Panc1 (cell line): Measurements from ENCODE around the gene MDN1. TPM values are rescaled to one million over a fixed set of nuclear protein-coding genes. Genes with fewer than 3 reads are reported as not detected.

Source experiments
- ATAC-seq: fragments of 200-7000 bp; cut with Tn5 transposase; 2 replicates; pipeline ENCODE4 v1.9.1; 2020; ENCODE audit warnings: mild to moderate bottlenecking, moderate library complexity
- BruUV-seq: library from RNA; stranded (reverse); fragments of 400-500 nt; replicated peaks from 2 replicates; lab custom pipeline; 2021; lab: Mats Ljungman, UMichigan
- CTCF ChIA-PET: fragments of 300-600 bp; sonication (Branson Sonifier 250); formaldehyde crosslinking; loops from one replicate; lab custom pipeline; 2022; ENCODE audit warnings: antibody characterized with exemption; lab: Charles Lee
- POLR2A ChIA-PET: fragments of 300-600 bp; sonication (Branson Sonifier 250); formaldehyde crosslinking; loops from one replicate; lab custom pipeline; 2022; ENCODE audit warnings: antibody characterized with exemption; lab: Charles Lee
- DNase-seq: peaks from one replicate; pipeline ENCODE4 v3.0.0-alpha.2; 2010; ENCODE audit warnings: low read depth, low spot score
- H3K27ac ChIP-seq: 2 replicates; pipeline ENCODE4 v1.5.1; 2011; ENCODE audit warnings: mild to moderate bottlenecking, low read length, inconsistent platforms
- H3K27me3 ChIP-seq: fragments of 200-500 bp; sonication (Bioruptor generic); 2 replicates; pipeline ENCODE4 v1.6.0; 2014; ENCODE audit warnings: low read length, inconsistent platforms; ENCODE audit not compliant: control insufficient read depth, insufficient read depth
- H3K36me3 ChIP-seq: fragments of 200-500 bp; sonication (Bioruptor generic); 2 replicates; pipeline ENCODE4 v1.5.1; 2014; ENCODE audit warnings: inconsistent platforms, mild to moderate bottlenecking, low read length, moderate library complexity; ENCODE audit not compliant: control insufficient read depth, insufficient read depth
- H3K4me1 ChIP-seq: 2 replicates; pipeline ENCODE4 v1.5.1; 2011; ENCODE audit warnings: inconsistent platforms, mild to moderate bottlenecking, low read length, moderate library complexity; ENCODE audit not compliant: control insufficient read depth, insufficient read depth
- H3K4me3 ChIP-seq, 2 experiments: 2 replicates each; pipeline ENCODE4 v1.5.1; 2011 to 2012; ENCODE audit warnings: low read depth in 2 of 2, low read length in 2 of 2, mild to moderate bottlenecking in 2 of 2, inconsistent platforms in 1 of 2, moderate library complexity in 1 of 2
- H3K9me3 ChIP-seq: fragments of 200-500 bp; sonication (Bioruptor generic); 2 replicates; pipeline ENCODE4 v1.5.1; 2014; ENCODE audit warnings: low read depth, mild to moderate bottlenecking, inconsistent platforms, low read length, moderate library complexity; ENCODE audit not compliant: control insufficient read depth, insufficient read depth
- POLR2AphosphoS5 ChIP-seq: IDR thresholded peaks from 2 replicates; pipeline ENCODE4 v1.6.1; 2012; ENCODE audit warnings: mild to moderate bottlenecking, low read depth, low read length, moderate library complexity
- SIN3A ChIP-seq: IDR thresholded peaks from 2 replicates; pipeline ENCODE4 v1.6.1; 2012; ENCODE audit warnings: low read depth, mild to moderate bottlenecking, low read length, moderate library complexity, borderline replicate concordance; ENCODE audit not compliant: insufficient read depth
- TCF7L2 ChIP-seq: IDR thresholded peaks from 2 replicates; pipeline ENCODE4 v1.6.1; 2011; ENCODE audit warnings: mild to moderate bottlenecking, low read depth, low read length, inconsistent platforms
- in situ Hi-C: cut with HindIII; loops from 2 replicates; pipeline ENCODE4 v1.10.0; 2016; ENCODE audit warnings: low sequenced_read_pairs, low pct_unique_long_range_greater_than_20kb
- intact Hi-C: fragments of 100-400 bp; cut with micrococcal nuclease; formaldehyde crosslinking; loops from one replicate; pipeline ENCODE4 v1.10.0; 2022; ENCODE audit not compliant: unreplicated experiment
- total RNA-seq: library from RNA; stranded (reverse); gene quantifications from one replicate; pipeline ENCODE4 v1.2.1, GENCODE V29; 2021; ENCODE audit not compliant: unreplicated experiment
- TF ChIP-seq, protein P1 (sequence below), 2 experiments: IDR thresholded peaks; 2 replicates each; pipeline ENCODE4 v1.6.1; 2011 to 2012; ENCODE audit warnings: low read depth in 2 of 2, control low read depth in 1 of 2, low read length in 1 of 2, mild to moderate bottlenecking in 1 of 2, moderate library complexity in 1 of 2; ENCODE audit not compliant: insufficient read depth in 1 of 2
- TF ChIP-seq, protein P2 (sequence below): fragments of 450-650 bp; IDR thresholded peaks from 2 replicates; pipeline ENCODE4 v1.5.1; 2017; ENCODE audit warnings: mild to moderate bottlenecking

The MDN1 gene
- total RNA-seq, 1 experiment from 2014 or later = 47.8 TPM

DNA sequence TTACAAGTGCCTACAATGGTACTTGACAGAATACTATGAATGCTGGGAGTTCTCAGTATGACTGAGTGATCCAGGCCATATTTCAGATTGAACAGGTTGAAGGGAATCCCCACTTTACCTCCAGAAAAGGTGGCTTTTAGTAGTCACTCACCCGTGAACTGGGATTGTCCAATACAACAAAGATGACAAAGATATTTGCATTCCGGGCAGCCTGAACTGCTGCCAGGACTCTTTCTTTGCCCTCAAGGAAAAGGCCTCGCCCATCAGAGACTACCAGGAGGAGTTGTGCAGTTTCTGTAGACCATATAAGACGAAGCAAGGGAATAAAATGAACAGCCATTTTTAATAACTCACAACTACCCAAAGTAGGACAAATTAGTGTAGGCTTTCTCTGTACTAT, 174.7 kb downstream of the MDN1 start:
- in situ Hi-C loops = no loop called here
- POLR2A ChIA-PET = no interaction called here
- no peak for ATAC-seq
- no peak for DNase-seq
- Histone ChIP-seq H3K4me1 (no peaks in the 10 kb centered on the region), H3K36me3 (peaks cover 29% of the 10 kb centered on the region), H3K27me3 (no peaks in the 10 kb centered on the region), H3K4me3 (no peak overlapping the region), H3K27ac (no peak overlapping the region), H3K9me3 (no peaks in the 10 kb centered on the region)
- intact Hi-C loops = no loop called here
- CTCF ChIA-PET = no interaction called here
- TF ChIP-seq SIN3A (no peak), TCF7L2 (no peak), POLR2AphosphoS5 (no peak)
- TF ChIP-seq, protein P1, sequence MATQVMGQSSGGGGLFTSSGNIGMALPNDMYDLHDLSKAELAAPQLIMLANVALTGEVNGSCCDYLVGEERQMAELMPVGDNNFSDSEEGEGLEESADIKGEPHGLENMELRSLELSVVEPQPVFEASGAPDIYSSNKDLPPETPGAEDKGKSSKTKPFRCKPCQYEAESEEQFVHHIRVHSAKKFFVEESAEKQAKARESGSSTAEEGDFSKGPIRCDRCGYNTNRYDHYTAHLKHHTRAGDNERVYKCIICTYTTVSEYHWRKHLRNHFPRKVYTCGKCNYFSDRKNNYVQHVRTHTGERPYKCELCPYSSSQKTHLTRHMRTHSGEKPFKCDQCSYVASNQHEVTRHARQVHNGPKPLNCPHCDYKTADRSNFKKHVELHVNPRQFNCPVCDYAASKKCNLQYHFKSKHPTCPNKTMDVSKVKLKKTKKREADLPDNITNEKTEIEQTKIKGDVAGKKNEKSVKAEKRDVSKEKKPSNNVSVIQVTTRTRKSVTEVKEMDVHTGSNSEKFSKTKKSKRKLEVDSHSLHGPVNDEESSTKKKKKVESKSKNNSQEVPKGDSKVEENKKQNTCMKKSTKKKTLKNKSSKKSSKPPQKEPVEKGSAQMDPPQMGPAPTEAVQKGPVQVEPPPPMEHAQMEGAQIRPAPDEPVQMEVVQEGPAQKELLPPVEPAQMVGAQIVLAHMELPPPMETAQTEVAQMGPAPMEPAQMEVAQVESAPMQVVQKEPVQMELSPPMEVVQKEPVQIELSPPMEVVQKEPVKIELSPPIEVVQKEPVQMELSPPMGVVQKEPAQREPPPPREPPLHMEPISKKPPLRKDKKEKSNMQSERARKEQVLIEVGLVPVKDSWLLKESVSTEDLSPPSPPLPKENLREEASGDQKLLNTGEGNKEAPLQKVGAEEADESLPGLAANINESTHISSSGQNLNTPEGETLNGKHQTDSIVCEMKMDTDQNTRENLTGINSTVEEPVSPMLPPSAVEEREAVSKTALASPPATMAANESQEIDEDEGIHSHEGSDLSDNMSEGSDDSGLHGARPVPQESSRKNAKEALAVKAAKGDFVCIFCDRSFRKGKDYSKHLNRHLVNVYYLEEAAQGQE (IDR thresholded peaks at IDR 0.05; ENCODE audit: insufficient read depth in 1 of 2, low read depth in 2 of 2, low read length in 1 of 2) = no peak
- TF ChIP-seq, protein P2, sequence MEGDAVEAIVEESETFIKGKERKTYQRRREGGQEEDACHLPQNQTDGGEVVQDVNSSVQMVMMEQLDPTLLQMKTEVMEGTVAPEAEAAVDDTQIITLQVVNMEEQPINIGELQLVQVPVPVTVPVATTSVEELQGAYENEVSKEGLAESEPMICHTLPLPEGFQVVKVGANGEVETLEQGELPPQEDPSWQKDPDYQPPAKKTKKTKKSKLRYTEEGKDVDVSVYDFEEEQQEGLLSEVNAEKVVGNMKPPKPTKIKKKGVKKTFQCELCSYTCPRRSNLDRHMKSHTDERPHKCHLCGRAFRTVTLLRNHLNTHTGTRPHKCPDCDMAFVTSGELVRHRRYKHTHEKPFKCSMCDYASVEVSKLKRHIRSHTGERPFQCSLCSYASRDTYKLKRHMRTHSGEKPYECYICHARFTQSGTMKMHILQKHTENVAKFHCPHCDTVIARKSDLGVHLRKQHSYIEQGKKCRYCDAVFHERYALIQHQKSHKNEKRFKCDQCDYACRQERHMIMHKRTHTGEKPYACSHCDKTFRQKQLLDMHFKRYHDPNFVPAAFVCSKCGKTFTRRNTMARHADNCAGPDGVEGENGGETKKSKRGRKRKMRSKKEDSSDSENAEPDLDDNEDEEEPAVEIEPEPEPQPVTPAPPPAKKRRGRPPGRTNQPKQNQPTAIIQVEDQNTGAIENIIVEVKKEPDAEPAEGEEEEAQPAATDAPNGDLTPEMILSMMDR = no peak
- no TSS peak for BruUV-seq

DNA sequence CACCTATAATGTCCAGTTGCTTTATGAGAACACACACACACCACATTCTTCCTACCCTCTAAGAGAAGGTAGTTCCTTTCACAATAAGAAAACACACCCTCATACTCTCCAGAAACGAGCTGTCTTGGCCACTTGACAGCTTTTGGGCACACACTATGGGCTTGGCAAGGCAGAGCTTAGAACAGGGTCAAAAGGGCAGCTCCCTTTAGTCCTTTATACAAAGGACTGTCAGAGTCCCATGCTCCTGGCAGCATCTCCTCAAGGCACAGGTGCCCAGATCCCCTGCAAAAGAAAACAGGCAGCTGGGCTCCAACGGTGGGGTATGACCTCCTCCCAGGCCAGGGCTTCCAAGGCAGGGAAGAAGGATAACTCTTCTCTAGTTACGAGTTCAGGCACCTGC, 176.2 kb downstream of the MDN1 start:
- Histone ChIP-seq H3K4me1 (no peaks in the 10 kb centered on the region), H3K9me3 (no peaks in the 10 kb centered on the region), H3K4me3 (no peak overlapping the region), H3K27ac (no peak overlapping the region), H3K27me3 (no peaks in the 10 kb centered on the region), H3K36me3 (peaks cover 18% of the 10 kb centered on the region)
- in situ Hi-C loops = no loop called here
- no peak for TF ChIP-seq TCF7L2
- TF ChIP-seq, protein P1 (IDR thresholded peaks at IDR 0.05; ENCODE audit: insufficient read depth in 1 of 2, low read depth in 2 of 2, low read length in 1 of 2) = no peak
- TF ChIP-seq, protein P2 = no peak
- no peak for TF ChIP-seq SIN3A
- TF ChIP-seq POLR2AphosphoS5 = no peak
- DNase-seq (no peak), ATAC-seq (no peak)
- intact Hi-C loops = no loop called here
- CTCF ChIA-PET = no interaction called here
- POLR2A ChIA-PET = no interaction called here
- no TSS peak for BruUV-seq
